Right lobe of liver (tissue), 4 donors: Measurements from ENCODE around the gene DNAJB9.

Experiments
- POLR2A ChIP-seq: fragments of 450-650 bp; IDR thresholded peaks from one replicate; pipeline ENCODE4 v1.6.1; 2017; ENCODE audit warnings: antibody characterized with exemption, mild to moderate bottlenecking
- TF ChIP-seq, protein P1 (sequence below), 4 donors: fragments of 200-600 bp in 3 of 4; fragments of 450-650 bp in 1 of 4; IDR thresholded peaks; one replicate each; pipeline versions ENCODE4 v1.5.1 to v1.8.0; 2016 to 2022; ENCODE audit warnings: antibody characterized with exemption in 4 of 4, mild to moderate bottlenecking in 2 of 4
- donor health status: DM: no; HTN: no; CAD: no.
- donor health status: DM: no; HTN: no; CAD: no.
- donor health status: DM: no; HTN: yes; CAD: no.

DNA sequence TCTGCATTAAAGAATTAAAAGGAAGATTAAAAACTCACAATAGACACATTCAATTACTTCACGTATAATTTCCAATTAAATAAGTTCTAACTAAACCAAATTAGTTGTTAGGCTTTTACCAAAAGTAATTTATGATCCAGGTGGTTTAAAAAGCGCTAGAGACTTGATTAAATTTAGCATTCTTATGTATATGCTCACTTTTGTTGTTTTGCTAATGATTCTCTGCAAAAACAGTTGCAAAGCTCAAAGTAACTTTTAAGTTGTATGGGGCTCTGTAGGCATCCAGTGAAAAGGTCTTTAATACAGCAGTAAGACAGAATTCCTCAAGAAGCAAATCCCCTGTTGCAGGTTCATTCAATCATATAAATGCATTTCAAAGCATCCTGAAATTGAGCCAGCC lies 28.2 kb upstream of the DNAJB9 start:
- TF ChIP-seq, protein P1, sequence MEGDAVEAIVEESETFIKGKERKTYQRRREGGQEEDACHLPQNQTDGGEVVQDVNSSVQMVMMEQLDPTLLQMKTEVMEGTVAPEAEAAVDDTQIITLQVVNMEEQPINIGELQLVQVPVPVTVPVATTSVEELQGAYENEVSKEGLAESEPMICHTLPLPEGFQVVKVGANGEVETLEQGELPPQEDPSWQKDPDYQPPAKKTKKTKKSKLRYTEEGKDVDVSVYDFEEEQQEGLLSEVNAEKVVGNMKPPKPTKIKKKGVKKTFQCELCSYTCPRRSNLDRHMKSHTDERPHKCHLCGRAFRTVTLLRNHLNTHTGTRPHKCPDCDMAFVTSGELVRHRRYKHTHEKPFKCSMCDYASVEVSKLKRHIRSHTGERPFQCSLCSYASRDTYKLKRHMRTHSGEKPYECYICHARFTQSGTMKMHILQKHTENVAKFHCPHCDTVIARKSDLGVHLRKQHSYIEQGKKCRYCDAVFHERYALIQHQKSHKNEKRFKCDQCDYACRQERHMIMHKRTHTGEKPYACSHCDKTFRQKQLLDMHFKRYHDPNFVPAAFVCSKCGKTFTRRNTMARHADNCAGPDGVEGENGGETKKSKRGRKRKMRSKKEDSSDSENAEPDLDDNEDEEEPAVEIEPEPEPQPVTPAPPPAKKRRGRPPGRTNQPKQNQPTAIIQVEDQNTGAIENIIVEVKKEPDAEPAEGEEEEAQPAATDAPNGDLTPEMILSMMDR (IDR thresholded peaks at IDR 0.05), result no peak
- TF ChIP-seq POLR2A, result no peak
